ENCODE data around the gene KIAA0753. TPM values are rescaled to one million over a fixed set of nuclear protein-coding genes. Genes with fewer than 3 reads are reported as not detected.

Gene KIAA0753
- total and polyA plus RNA-seq, 2 of the 13 experiments (the other 11 are each of a cell fraction or from before 2014, with no cell fraction given), result 5.2 to 9.1 TPM

- TF ChIP-seq KDM5B (CRISPR knock-in tag; IDR thresholded peaks at IDR 0.05; ENCODE audit: borderline replicate concordance) (0 out of 2 replicates have a peak, but pooled peaks have one; percentile 46), HMGXB4 (CRISPR knock-in tag; IDR thresholded peaks at IDR 0.05; ENCODE audit: borderline replicate concordance in 1 of 2, low read depth in 1 of 2) (peak in 1 of 2 experiments; percentile 20; a peak in 1 of 4 replicates), PITX1 (CRISPR knock-in tag; IDR thresholded peaks at IDR 0.05) (0 out of 2 replicates have a peak, but pooled peaks have one; percentile 15), ZNF513 (CRISPR knock-in tag; conservative IDR thresholded peaks at IDR 0.05) (no peak), BCL6 (CRISPR knock-in tag; IDR thresholded peaks at IDR 0.05) (peak; percentile 22; the same call in 1 of the 2 replicates), MTA3 (CRISPR knock-in tag; IDR thresholded peaks at IDR 0.05) (no peak), XBP1 (CRISPR knock-in tag; IDR thresholded peaks at IDR 0.05) (no peak), ATRX (CRISPR knock-in tag; IDR thresholded peaks at IDR 0.05; ENCODE audit: borderline replicate concordance) (no peak), ZNF776 (CRISPR knock-in tag; IDR thresholded peaks at IDR 0.05) (0 out of 2 replicates have a peak, but pooled peaks have one; percentile 40), NR0B2 (CRISPR knock-in tag; IDR thresholded peaks at IDR 0.05) (no peak), ZNF317 (CRISPR knock-in tag; IDR thresholded peaks at IDR 0.05) (0 out of 2 replicates have a peak, but pooled peaks have one; percentile 49), PBX3 (CRISPR knock-in tag; IDR thresholded peaks at IDR 0.05; ENCODE audit: borderline replicate concordance) (no peak), SRSF1 (optimal IDR thresholded peaks at IDR 0.05; ENCODE audit: low read depth, low read length) (no peak), TEAD3 (CRISPR knock-in tag; optimal IDR thresholded peaks at IDR 0.05; ENCODE audit: borderline replicate concordance) (peak; percentile 20), BORCS8-MEF2B (CRISPR knock-in tag; IDR thresholded peaks at IDR 0.05) (no peak), KLF6 (CRISPR knock-in tag; IDR thresholded peaks at IDR 0.05) (0 out of 2 replicates have a peak, but pooled peaks have one; percentile 26), BRD4 (CRISPR knock-in tag; IDR thresholded peaks at IDR 0.05) (no peak), ZNF605 (CRISPR knock-in tag; IDR thresholded peaks at IDR 0.05) (no peak; the same call in 1 of the 2 replicates), SIX1 (CRISPR knock-in tag; IDR thresholded peaks at IDR 0.05; ENCODE audit: borderline replicate concordance) (no peak), SRSF9 (IDR thresholded peaks at IDR 0.05; ENCODE audit: borderline replicate concordance, insufficient read depth, low read depth, low read length, poor library complexity, severe bottlenecking) (no peak), UBTF (CRISPR knock-in tag; IDR thresholded peaks at IDR 0.05) (peak; percentile 55; the same call in 1 of the 2 replicates), NR3C1 (CRISPR knock-in tag; IDR thresholded peaks at IDR 0.05) (no peak)
These were observed 36.8 kb upstream of the KIAA0753 start (continued) for GRCh38 chr17:6677158-6677831.
